SK-N-MC (cell line): ENCODE data around the gene TAPT1.
"Not testable (repeated sequence)": the region's sequence is repeated elsewhere in the genome, so short reads cannot be mapped to it uniquely, and the experiment has no call there.

Experiments used
- DNase-seq: peaks from one replicate; pipeline ENCODE4 v3.0.0-alpha.2; 2011; ENCODE audit warnings: low read depth, low spot score
- H3K27ac ChIP-seq: fragments of 200-600 bp; sonication (generic); 2 replicates; pipeline ENCODE4 v1.5.1; 2016; ENCODE audit warnings: mixed run types
- H3K36me3 ChIP-seq: fragments of 200-600 bp; sonication (generic); 2 replicates; pipeline ENCODE4 v1.6.1; 2017; ENCODE audit warnings: antibody characterized with exemption, low read length, mixed read lengths; ENCODE audit not compliant: insufficient read depth
- H3K4me3 ChIP-seq: fragments of 200-600 bp; sonication (generic); 2 replicates; pipeline ENCODE4 v1.5.1; 2016
- H3K9ac ChIP-seq: fragments of 200-600 bp; sonication (generic); 2 replicates; pipeline ENCODE4 v1.8.0; 2017; ENCODE audit warnings: mixed run types, mixed read lengths; ENCODE audit not compliant: insufficient read length
- H3K9me3 ChIP-seq: fragments of 200-600 bp; sonication (generic); 2 replicates; pipeline ENCODE4 v1.6.1; 2017; ENCODE audit warnings: low read depth, mild to moderate bottlenecking, antibody characterized with exemption, low read length, moderate library complexity, mixed read lengths
- EZH2 ChIP-seq: fragments of 200-600 bp; sonication (generic); IDR thresholded peaks from one replicate; pipeline ENCODE4 v1.6.1; 2017; ENCODE audit warnings: antibody characterized with exemption
- FOXP2 ChIP-seq: optimal IDR thresholded peaks from 2 replicates; pipeline ENCODE3; 2011; ENCODE audit warnings: mild to moderate bottlenecking, moderate library complexity; ENCODE audit not compliant: insufficient read depth; ENCODE audit errors: extremely low read length, control extremely low read depth
- POLR2AphosphoS5 ChIP-seq: IDR thresholded peaks from 2 replicates; pipeline ENCODE4 v1.6.1; 2012; ENCODE audit warnings: mild to moderate bottlenecking, low read depth, low read length, borderline replicate concordance

TAPT1 gene

DNA sequence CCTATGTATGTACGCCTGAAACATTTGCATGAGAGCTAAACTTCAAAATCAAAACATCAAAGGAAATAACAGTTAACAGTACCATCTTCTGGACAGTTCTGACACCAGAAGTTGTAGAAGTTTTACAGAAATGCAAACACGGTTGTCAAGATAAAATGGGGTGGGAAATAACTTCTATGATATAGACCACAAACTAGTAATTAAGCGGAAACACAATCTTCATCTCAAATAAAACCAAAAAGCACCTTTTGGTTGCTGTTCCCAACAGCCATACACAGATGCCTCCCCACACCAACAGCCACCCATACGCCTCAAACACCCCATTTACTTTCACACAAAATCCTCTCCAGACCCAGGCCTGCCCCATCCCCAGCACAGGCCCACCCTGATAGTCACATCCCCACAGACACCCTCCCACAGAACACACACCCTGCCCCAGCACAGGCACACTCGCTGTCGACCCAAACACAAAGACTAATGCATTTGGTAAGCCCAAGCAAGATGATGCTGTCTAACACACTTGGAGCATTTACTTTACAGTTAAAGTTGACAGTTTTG is 64.3 kb downstream of the TAPT1 start:
- Histone ChIP-seq H3K36me3 (peaks cover 3% of the 10 kb centered on the region; the same call in 1 of the 2 replicates), H3K4me3 (no peak overlapping the region), H3K9me3 (no peaks in the 10 kb centered on the region), H3K27ac (no peak overlapping the region), H3K9ac (no peak overlapping the region)
- DNase-seq = no peak
- TF ChIP-seq FOXP2 = no peak
- no peak for TF ChIP-seq POLR2AphosphoS5
- TF ChIP-seq EZH2 = no peak

DNA sequence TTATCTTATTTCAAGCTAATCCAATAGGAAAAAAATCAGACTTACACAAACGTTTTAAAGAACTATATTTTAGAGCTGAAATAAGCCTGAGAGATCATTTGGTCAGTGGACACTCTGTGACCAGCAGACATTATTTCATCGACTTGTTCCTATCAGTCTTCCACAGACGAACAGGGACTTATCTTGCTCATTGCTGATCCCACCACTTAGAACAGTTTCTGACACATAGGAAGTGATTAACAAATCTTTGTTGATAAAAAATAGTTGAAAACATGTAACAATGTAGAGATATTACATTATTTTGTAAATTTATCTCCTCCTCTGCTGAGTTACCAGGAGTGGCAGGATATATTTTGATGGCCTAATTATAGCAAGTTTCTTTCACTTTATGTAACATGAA is 65.8 kb downstream of the TAPT1 start:
- H3K9ac ChIP-seq = no peak overlapping the region
- H3K27ac ChIP-seq = no peak overlapping the region
- H3K36me3 ChIP-seq = no peaks in the 10 kb centered on the region
- no peak overlapping the region for H3K4me3 ChIP-seq
- TF ChIP-seq FOXP2 (no peak), EZH2 (no peak), POLR2AphosphoS5 (no peak)
- no peak for DNase-seq
- no peaks in the 10 kb centered on the region for H3K9me3 ChIP-seq

DNA sequence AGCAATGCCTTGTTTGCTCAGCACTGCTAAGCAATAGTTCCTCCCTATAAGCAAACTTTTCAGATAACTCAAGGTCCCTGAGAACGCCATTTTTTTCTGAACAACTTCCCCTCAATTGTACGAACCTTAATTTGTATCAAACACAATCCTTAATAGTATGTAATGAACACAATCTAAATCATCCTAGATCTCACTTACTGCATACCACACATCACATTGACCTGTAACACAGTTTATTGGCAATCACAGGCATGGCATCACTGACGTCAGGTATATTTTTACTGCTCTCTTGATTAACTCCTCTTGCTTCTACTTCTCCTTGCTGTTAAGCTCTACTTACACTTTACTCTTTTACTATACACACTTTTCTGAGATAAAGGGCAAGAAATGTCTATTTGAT is 67.0 kb downstream of the TAPT1 start:
- H3K9me3 ChIP-seq = no peaks in the 10 kb centered on the region
- H3K36me3 ChIP-seq = no peaks in the 10 kb centered on the region
- DNase-seq = no peak
- TF ChIP-seq POLR2AphosphoS5 = no peak
- TF ChIP-seq EZH2 = no peak
- no peak overlapping the region for H3K27ac ChIP-seq
- H3K9ac ChIP-seq = no peak overlapping the region
- H3K4me3 ChIP-seq = no peak overlapping the region

DNA sequence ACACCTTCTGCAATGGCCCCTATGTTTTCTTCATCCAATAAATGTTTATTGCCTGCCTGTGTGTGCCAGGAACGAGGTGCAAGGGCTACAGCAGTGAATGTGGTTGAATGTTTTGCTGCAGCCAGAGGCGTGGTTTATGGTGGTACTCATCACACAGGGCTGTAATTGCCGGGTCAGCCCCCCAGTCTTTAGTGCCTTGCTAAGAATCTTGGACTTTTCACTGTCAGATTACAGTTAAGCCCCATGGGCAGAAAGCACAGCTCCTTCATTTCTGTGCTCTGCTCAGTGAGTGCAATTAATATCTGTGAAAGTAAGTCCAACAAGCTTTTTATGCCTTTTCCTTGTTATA is 67.8 kb downstream of the TAPT1 start:
- Histone ChIP-seq H3K9me3 (no peaks in the 10 kb centered on the region), H3K9ac (no peak overlapping the region), H3K4me3 (no peak overlapping the region), H3K27ac (no peak overlapping the region), H3K36me3 (no peaks in the 10 kb centered on the region)
- DNase-seq = no peak
- TF ChIP-seq EZH2 (no peak), FOXP2 (no peak), POLR2AphosphoS5 (no peak)

DNA sequence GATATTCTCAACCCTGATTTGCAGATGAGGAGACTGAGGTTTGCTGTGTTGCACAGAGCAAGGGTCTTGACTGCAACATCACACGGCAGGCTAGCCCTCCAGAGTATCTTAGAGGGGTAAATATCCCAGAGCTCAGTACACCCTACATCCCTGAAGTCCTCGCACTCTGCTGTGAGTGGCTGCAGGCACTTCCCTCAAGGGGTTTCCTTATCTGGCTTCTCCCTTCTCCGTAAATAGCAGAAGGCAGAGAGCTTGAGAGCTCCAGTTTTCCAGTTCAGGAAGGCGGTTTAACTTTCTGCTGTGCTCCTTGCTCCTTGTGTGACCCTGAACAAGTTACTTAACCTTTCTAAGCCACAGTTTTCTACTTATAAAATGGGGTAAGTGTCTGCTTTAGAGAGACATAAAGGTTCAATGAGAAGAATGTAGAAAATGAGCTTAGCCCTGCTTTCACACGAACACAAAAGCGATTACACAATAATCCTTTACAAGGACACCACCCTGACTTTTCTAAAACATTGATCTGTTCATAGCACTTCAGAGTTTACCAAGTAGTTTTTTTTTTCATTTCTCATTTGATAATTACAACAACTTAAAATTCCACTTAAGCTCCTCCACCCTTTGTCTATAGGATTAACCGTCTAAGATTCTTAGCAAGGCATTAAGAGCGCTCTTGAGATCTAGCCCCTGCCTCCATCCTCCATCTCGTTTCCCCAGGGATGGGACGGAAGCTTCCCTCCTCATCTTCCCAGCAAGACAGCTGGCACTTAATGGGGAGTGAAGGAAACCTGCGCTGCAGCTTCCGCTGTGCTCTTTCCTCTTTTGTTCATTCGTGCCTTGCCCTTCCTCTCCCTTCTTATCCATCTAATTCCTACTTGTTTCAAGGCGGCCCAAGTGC is 68.4 kb downstream of the TAPT1 start:
- no peak overlapping the region for H3K27ac ChIP-seq
- TF ChIP-seq FOXP2 (no peak), POLR2AphosphoS5 (no peak), EZH2 (no peak)
- DNase-seq = no peak

DNA sequence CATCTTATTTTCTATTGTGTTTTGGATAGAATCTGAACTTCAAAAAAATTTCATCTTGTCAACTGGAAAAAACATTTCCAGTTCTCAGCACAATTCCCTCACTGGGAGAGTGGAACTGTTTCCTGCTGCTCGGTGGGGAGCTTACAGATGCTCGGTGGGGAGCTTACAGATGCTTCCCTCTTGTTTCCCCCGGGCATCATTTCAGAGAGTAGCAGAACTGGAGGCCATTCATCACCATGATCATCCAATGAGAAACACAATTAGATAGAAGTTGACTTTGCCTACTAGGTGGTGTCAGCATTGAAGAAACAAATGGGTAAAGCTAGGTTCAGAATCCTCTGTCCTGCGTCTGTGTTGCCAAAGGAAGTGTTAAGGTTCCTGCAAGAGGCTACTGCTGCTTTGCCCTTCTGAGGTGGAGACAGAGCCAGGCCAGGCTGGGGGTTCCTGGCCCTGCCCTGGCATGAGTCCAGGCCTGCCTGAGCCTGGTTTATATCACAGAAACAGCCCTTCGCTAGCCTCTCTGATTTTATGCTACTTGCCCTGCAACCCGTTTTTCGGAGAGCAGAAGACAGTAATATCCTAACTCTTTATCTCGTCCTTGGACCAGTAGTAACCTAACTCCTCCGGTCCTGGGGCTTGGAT is 70.6 kb downstream of the TAPT1 start:
- Histone ChIP-seq H3K36me3 (no peaks in the 10 kb centered on the region), H3K9me3 (no peaks in the 10 kb centered on the region), H3K27ac (no peak overlapping the region), H3K9ac (no peak overlapping the region), H3K4me3 (peak overlapping the region; percentile 28; the same call in 1 of the 2 replicates)
- DNase-seq = peak; percentile 66
- TF ChIP-seq POLR2AphosphoS5 (no peak), EZH2 (no peak)

More for the DNA sequence above, 68.4 kb downstream of the TAPT1 start:
- Histone ChIP-seq H3K36me3 (no peaks in the 10 kb centered on the region), H3K4me3 (no peak overlapping the region), H3K9ac (no peak overlapping the region), H3K9me3 (no peaks in the 10 kb centered on the region)

DNA sequence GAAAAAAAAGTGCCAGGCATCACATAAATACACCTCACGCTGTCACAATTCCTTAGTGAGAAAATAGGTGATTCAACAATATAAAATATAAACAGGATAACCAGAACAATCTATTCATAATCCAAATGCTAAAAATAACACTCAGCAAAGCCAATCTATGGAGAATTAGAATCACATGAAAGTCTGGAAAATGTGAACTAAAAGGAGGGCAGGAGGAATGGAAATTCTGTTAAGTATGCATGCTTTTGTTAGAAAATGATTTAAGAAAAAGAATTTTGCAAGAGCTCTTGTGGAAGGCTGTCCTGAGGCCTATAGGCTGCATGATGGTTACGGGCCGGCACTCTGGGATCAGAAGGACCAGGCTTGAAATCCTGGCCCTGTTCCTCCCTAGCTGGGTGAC is 71.8 kb downstream of the TAPT1 start:
- no peak for TF ChIP-seq FOXP2
- TF ChIP-seq POLR2AphosphoS5 = no peak
- no peak for TF ChIP-seq EZH2
- Histone ChIP-seq H3K4me3 (no peak overlapping the region), H3K9me3 (no peaks in the 10 kb centered on the region), H3K36me3 (no peaks in the 10 kb centered on the region), H3K9ac (no peak overlapping the region), H3K27ac (no peak overlapping the region)
- no peak for DNase-seq

DNA sequence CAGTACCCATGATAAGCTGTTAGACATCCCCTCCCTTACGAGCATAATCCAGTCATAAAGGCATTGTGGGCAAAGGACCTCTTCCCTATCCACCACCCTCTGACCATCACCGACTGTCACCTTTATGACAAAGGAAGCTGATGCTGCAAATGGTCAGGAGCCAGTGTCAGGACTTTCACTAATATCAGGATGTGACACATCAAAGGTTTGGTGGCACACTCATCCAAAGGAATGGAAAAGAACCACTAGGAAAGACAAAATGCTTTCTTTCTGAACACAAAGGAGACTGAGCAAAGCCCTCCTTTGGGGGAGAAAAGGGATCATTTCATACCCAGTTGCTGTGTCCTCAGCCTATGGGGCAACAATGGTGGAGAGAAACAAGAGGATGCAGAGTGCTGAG is 75.6 kb downstream of the TAPT1 start:
- TF ChIP-seq POLR2AphosphoS5 = no peak
- TF ChIP-seq FOXP2 = no peak
- no peak for TF ChIP-seq EZH2
- Histone ChIP-seq H3K27ac (no peak overlapping the region), H3K9me3 (no peaks in the 10 kb centered on the region), H3K9ac (no peak overlapping the region), H3K36me3 (no peaks in the 10 kb centered on the region), H3K4me3 (no peak overlapping the region)
- DNase-seq = no peak

DNA sequence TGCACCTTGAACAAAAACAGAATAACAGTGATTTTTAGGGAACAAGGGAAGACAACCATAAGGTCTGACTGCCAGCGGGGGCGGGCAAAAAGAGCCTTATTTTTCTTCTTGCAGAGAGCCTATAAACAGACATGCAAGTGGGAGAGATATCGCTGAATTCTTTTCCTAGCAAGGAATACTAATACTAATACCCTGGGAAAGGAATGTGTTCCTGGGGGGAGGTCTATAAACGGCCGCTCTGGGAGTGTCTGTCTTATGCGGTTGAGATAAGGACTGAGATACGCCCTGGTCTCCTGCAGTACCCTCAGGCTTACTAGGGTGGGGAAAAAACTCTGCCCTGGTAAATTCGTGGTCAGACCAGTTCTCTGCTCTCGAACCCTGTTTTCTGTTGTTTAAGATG is 81.4 kb downstream of the TAPT1 start:
- not testable (repeated sequence) for DNase-seq, H3K9me3 ChIP-seq, H3K9ac ChIP-seq, H3K36me3 ChIP-seq, H3K27ac ChIP-seq, H3K4me3 ChIP-seq
